Esophagus squamous epithelium (tissue), 4 donors: ENCODE data around the gene MRPL24.

Source experiments
- CTCF ChIP-seq, 6 experiments: fragments of 450-650 bp in 4 of 6; fragments of 200-600 bp in 2 of 6; sonication (generic) in 2 of 6; IDR thresholded peaks; one replicate each; pipeline ENCODE4 v1.5.1; 2016 to 2019; ENCODE audit warnings: antibody characterized with exemption in 6 of 6, mild to moderate bottlenecking in 4 of 6, moderate library complexity in 4 of 6
- POLR2A ChIP-seq, 4 donors: fragments of 450-650 bp; IDR thresholded peaks; one replicate each; pipeline ENCODE4 v1.6.1; 2017; ENCODE audit warnings: antibody characterized with exemption in 4 of 4, mild to moderate bottlenecking in 4 of 4, moderate library complexity in 3 of 4

GRCh38 chr1:156746406-156746727, 5.5 kb upstream of the MRPL24 start:
- no peak for TF ChIP-seq CTCF (IDR thresholded peaks at IDR 0.05)
- TF ChIP-seq POLR2A (IDR thresholded peaks at IDR 0.05): no peak
